Tongue (tissue), 2 donors: ENCODE measurements around the gene DCAF6. TPM values are rescaled to one million over a fixed set of nuclear protein-coding genes. Genes with fewer than 3 reads are reported as not detected.

ENCODE experiments used
- DNase-seq: peaks from one replicate; pipeline ENCODE4 v3.0.0-alpha.2; 2015
- total RNA-seq: library from RNA; depleted of rRNA; stranded (reverse); fragments of >200 nt; gene quantifications from one replicate; pipeline ENCODE4 v1.2.3, GENCODE V29; 2014

Gene DCAF6
- total RNA-seq, 1 donor from 2014 or later, result 150 TPM

DNA sequence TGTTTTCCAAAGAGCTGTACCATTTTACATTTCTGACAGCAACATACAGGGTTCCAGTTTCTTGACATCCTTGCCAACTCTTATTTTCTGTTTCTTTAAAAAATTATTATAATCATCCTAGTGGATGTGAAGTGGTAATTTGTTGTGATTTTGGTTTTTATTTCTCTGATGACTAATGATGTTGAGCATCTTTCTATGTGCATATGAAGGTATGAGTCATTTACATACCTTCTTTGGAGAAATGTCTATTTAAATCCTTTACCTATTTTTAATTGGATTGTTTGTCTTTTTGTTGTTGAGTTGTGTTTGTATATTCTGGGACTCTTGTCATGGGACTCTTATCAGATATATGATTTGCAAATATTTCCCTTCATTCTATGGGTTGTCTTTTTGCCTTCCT lies 21.2 kb downstream of the DCAF6 start:
- DNase-seq, result no peak

DNA sequence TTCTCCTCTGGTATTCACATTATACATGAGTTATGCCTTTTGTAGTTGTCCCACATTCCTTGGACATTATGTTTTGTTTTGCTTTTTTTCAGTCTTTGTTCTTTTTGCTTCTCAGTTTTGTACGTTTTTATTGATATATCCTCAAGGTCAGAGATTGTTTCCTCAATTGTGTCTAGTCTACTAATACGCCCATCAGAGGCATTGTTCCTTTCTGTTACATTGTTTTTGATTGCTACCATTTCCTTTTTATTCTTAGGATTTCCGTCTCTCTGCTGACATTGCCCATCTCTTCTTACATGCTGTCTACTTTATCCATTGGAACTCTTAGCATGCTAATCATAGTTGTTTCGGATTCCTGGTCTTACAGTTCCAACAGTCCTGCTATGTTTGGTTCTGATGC lies 28.2 kb downstream of the DCAF6 start:
- no peak for DNase-seq

DNA sequence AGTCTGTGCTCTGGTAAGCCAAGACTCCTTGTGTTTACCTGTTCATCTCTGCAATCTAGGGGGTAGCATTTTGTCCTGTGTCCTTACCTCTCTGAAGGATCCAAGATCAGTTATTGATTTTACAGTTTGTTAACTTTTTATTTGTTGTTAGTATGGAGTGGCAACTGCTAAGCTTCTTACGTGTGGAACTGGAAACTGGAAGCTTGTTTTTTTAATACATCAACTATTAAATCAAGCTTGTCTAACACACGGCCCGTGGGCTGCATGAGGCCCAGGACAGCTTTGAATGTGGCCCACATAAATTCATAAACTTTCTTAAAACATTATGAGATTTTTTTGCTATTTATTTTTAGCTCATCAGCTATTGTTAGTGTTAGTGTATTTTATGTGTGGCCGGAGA lies 29.6 kb downstream of the DCAF6 start:
- DNase-seq, result no peak

GRCh38 chr1:167968569-167968968 lies 32.1 kb downstream of the DCAF6 start:
- no peak for DNase-seq

- no peak for DNase-seq
Observed at GRCh38 chr1:167973832-167974231, 37.3 kb downstream of the DCAF6 start.

DNA sequence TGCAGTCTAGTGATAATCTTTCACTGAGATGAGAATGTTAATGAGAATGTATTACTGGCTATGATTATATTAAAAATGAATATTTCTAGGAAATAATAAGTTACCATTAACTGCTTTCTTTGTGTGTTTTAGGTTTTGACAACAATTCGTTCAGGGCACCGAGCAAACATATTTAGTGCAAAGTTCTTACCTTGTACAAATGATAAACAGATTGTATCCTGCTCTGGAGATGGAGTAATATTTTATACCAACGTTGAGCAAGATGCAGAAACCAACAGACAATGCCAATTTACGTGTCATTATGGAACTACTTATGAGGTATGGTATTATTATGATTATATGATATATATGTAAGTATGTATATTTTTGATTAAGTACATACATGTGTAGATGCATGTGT lies 38.2 kb downstream of the DCAF6 start:
- no peak for DNase-seq

DNA sequence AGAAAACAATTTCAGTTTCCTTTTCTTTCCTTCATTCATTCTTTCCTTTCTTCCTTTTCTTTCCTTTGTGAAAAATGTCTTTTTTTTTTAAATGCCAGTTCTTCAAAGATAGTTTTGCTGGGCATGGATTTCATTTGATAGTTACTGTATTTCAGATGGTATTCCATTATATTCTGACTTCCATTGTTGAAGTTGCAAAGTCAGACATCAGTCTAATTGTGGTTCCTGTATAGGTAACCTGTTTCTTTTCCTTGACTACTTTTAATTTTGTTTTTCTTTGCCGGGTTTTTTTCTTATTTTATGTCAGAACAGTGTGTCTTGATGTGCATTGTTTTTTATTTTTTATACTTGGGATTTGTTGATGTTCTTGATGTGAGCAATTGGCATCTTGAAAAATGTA lies 40.8 kb downstream of the DCAF6 start:
- DNase-seq, result no peak

GRCh38 chr1:167981933-167982332 lies 45.5 kb downstream of the DCAF6 start:
- DNase-seq, result no peak

DNA sequence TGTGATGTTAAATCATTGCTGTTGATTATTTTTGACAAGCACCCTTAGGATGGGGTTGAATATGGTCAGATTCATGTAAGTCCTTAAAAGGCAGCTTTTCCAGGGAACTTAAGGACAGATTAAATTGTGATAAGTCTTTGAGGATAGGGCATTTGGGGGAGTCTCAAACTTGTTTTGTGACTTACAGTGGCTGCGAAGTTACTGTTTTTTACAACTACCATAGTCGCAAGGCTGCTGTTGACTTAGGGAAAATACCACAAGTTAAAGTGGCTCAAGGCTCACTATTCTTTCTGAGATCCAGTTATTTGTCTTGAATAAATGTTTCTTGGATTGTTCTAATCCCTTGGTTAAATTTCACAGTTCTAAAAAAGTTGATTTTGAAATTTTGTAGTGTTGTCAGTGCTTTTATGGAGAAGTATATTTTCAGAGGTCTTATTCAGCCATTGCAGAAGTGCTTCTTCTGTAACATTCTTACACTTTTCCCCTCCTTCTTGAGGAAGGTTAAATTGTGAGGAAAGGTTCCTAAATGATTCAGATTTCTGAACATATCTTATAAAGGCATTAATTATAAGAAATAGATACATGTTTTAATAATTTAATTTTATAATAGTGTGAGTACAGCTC lies 47.4 kb downstream of the DCAF6 start:
- no peak for DNase-seq

DNA sequence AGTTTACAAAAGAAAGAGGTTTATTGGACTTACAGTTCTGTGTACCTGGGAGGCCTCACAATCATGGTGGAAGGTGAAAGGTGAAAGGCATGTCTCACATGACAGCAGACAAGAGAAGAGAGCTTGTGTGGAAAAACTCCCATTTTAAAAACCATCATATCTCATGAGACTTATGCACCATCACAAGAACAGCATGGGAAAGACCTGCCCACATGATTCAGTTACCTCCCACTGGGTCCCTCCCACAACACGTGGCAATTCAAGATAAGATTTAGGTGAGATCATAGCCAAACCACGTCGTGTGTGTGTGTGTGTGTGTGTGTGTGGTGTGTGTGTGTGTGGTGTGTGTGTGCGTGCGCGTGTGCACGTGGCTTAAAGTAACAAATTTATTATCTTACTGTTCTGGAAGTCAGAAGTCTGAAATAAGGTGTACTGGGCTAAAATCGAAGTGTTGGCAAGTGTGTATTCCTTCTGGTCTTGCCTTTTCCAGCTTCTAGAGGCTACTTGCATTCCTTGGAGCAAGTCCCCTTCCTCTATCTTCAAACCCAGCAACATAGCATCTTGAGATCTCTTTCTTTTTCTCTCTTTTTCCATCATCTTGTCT lies 48.5 kb downstream of the DCAF6 start:
- DNase-seq, result no peak

- no peak for DNase-seq
Observed at GRCh38 chr1:167987174-167987573, 50.7 kb downstream of the DCAF6 start.

DNA sequence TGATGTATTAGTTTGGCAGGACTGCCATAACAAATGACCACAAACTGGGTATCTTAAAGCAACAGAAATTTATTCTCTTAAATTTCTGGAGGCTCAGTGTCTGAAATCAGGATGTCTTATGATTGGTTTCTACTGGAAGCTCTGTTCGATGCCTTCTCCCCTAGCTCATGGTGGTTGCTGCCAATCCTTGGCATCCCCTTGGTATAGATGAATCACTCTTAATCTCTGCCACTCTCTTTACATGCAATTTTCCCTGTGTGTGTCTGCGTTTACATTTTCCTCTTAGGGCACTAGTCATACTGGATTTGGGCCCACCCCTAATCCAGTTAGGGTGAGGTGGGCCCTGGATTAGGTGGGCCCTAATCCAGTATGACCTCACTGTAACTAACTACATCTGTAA lies 55.1 kb downstream of the DCAF6 start:
- DNase-seq, result no peak

GRCh38 chr1:167993720-167994119 lies 57.2 kb downstream of the DCAF6 start:
- no peak for DNase-seq

GRCh38 chr1:167994560-167994959 lies 58.1 kb downstream of the DCAF6 start:
- no peak for DNase-seq

GRCh38 chr1:167995038-167995437 lies 58.6 kb downstream of the DCAF6 start:
- DNase-seq, result no peak

GRCh38 chr1:167996266-167996665 lies 59.8 kb downstream of the DCAF6 start:
- no peak for DNase-seq

DNA sequence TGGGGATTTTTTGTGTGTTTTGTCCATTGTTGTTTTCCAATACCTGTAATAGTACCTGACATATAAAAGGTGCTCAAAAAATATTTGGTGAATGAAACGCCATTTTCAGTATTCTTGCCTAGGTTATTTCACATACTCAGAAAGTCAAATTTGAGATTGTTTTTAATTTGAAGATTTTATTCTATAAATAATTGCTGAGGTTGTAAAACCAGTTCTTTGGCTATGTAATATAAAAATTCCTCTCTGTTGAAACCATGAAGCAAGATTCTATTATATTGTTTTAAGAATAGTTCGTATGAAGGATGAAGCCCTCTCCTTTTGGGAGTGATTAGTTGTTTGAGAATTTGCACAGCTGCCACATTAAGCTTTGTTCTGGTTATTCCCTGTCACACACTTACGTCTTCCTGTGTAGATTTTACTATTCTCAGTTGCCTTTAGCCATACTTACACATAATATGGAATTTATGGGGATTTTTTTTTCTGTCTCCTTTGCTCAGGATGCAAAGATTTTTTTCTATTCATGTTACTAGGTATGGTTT lies 60.6 kb downstream of the DCAF6 start:
- peak; percentile 6 for DNase-seq

- DNase-seq, result no peak
Observed at GRCh38 chr1:167999877-168000276, 63.4 kb downstream of the DCAF6 start.

- DNase-seq, result no peak
Observed at GRCh38 chr1:168000656-168001055, 64.2 kb downstream of the DCAF6 start.

- no peak for DNase-seq
Observed at GRCh38 chr1:168001213-168001612, 64.7 kb downstream of the DCAF6 start.

GRCh38 chr1:168004531-168004930 lies 68.0 kb downstream of the DCAF6 start:
- DNase-seq, result no peak

DNA sequence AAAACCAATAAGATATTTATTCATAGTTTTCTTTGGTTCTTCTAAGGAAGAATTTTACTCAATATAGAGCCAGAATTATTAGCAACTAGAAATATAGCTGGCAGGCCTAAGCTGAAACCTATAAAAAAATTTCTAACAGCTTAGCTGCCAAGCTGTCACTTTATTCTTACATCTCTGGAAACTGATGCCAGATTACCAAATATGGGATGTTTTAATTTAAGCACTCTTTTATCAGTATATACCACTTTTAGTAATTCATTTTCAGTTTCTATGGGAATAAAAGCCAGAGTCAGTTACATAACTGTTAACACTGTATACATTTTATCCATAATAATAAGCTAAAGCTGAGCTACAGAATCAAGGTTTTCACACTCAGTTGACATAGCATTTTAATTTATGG lies 69.0 kb downstream of the DCAF6 start:
- no peak for DNase-seq

DNA sequence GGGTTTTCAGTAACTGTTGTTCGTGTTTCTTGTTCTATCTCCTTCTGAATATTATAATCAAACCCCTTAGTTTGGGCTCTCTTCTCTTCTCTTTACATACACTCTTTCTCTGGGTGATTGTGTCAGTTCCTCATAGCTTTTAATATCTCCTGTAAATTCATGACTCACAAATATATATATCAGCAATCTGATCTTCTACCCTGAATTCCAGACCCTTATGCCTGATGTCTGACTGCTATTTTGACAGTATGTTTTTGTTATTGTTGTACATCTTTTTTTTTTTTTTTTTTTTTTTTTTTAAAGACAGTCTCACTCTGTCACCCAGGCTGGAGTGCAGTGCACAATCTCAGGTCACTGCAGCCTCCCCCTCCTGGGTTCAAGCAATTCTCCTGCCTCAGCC lies 71.2 kb downstream of the DCAF6 start:
- DNase-seq, result no peak

GRCh38 chr1:168008595-168008994 lies 72.1 kb downstream of the DCAF6 start:
- DNase-seq, result no peak
